PC-3 (cell line): Measurements from ENCODE around the gene MAST4.

Experiments used
- CTCF ChIP-seq: fragments of 300-600 bp; sonication (generic); conservative IDR thresholded peaks from 2 replicates; pipeline ENCODE4 v1.5.1; 2017; ENCODE audit warnings: antibody characterized with exemption, low read depth, mild to moderate bottlenecking, low read length
- EZH2phosphoT487 ChIP-seq: fragments of 300-600 bp; sonication (generic); IDR thresholded peaks from 2 replicates; pipeline ENCODE4 v1.6.1; 2018; ENCODE audit warnings: mild to moderate bottlenecking, antibody characterized with exemption, low read length, borderline replicate concordance

GRCh38 chr5:67192719-67193438, 596.7 kb downstream of the MAST4 start:
- no peak for TF ChIP-seq CTCF
- no peak for TF ChIP-seq EZH2phosphoT487
